H1 (cell line): Measurements from ENCODE around the gene SLC9A5. TPM values are rescaled to one million over a fixed set of nuclear protein-coding genes. Genes with fewer than 3 reads are reported as not detected.

Experiments used
- CHD1 ChIP-seq: IDR thresholded peaks from 2 replicates; pipeline ENCODE4 v1.6.1; 2012; ENCODE audit warnings: low read depth, low read length, improper control_type of control experiment
- FOSL1 ChIP-seq: IDR thresholded peaks from 2 replicates; pipeline ENCODE4 v1.6.1; 2011; ENCODE audit warnings: mild to moderate bottlenecking, low read depth, low read length, moderate library complexity; ENCODE audit not compliant: insufficient read depth
- GABPA ChIP-seq: IDR thresholded peaks from 2 replicates; pipeline ENCODE4 v1.6.1; 2011; ENCODE audit warnings: mild to moderate bottlenecking, low read length, moderate library complexity, borderline replicate concordance; ENCODE audit not compliant: insufficient read depth
- GTF2F1 ChIP-seq: IDR thresholded peaks from 2 replicates; pipeline ENCODE4 v1.6.1; 2012; ENCODE audit warnings: low read depth, low read length, improper control_type of control experiment, borderline replicate concordance
- HDAC6 ChIP-seq: IDR thresholded peaks from one replicate; pipeline ENCODE4 v1.7.1; 2012; ENCODE audit warnings: low read depth, mild to moderate bottlenecking, inconsistent platforms, low read length, moderate library complexity
- JUN ChIP-seq: IDR thresholded peaks from 2 replicates; pipeline ENCODE4 v1.6.1; 2011; ENCODE audit warnings: low read depth, mild to moderate bottlenecking, improper control_type of control experiment, low read length
- JUND ChIP-seq: IDR thresholded peaks from 2 replicates; pipeline ENCODE4 v1.6.1; 2011; ENCODE audit warnings: mild to moderate bottlenecking, improper control_type of control experiment, low read length
- KDM4A ChIP-seq: IDR thresholded peaks from one replicate; pipeline ENCODE4 v1.7.1; 2012; ENCODE audit warnings: low read depth, mild to moderate bottlenecking, moderate library complexity, low read length, inconsistent platforms; ENCODE audit not compliant: severe bottlenecking
- PHF8 ChIP-seq: fragments of 200-600 bp; sonication (generic); conservative IDR thresholded peaks from 2 replicates; pipeline ENCODE4 v1.7.1; 2012; ENCODE audit warnings: low read depth, mild to moderate bottlenecking, inconsistent platforms, low read length, moderate library complexity
- POU5F1 ChIP-seq: IDR thresholded peaks from 2 replicates; pipeline ENCODE4 v1.6.1; 2011; ENCODE audit warnings: low read depth, mild to moderate bottlenecking, low read length, moderate library complexity
- RAD21 ChIP-seq, 2 experiments: IDR thresholded peaks in 1 of 2; conservative IDR thresholded peaks in 1 of 2; 2 replicates each; pipeline ENCODE4 v1.6.1; 2011; ENCODE audit warnings: low read depth in 2 of 2, low read length in 2 of 2, improper control_type of control experiment in 1 of 2, inconsistent platforms in 1 of 2, mild to moderate bottlenecking in 1 of 2, moderate library complexity in 1 of 2
- RBBP5 ChIP-seq: IDR thresholded peaks from 2 replicates; pipeline ENCODE4 v1.7.1; 2012; ENCODE audit warnings: low read depth, mild to moderate bottlenecking, inconsistent platforms, low read length, moderate library complexity, borderline replicate concordance
- RXRA ChIP-seq: IDR thresholded peaks from 2 replicates; pipeline ENCODE4 v1.6.1; 2011; ENCODE audit warnings: low read depth, mild to moderate bottlenecking, low read length, moderate library complexity; ENCODE audit not compliant: insufficient read depth
- SIN3A ChIP-seq, 2 experiments: IDR thresholded peaks in 1 of 2; conservative IDR thresholded peaks in 1 of 2; 2 replicates each; pipeline ENCODE4 v1.6.1; 2011 to 2012; ENCODE audit warnings: low read length in 2 of 2, improper control_type of control experiment in 1 of 2, low read depth in 1 of 2, mild to moderate bottlenecking in 1 of 2
- SIX5 ChIP-seq: IDR thresholded peaks from 2 replicates; pipeline ENCODE4 v1.6.1; 2011; ENCODE audit warnings: mild to moderate bottlenecking, low read depth, low read length
- TAF1 ChIP-seq: IDR thresholded peaks from 2 replicates; pipeline ENCODE4 v1.6.1; 2011; ENCODE audit warnings: mild to moderate bottlenecking, low read depth, low read length
- TBP ChIP-seq: IDR thresholded peaks from 2 replicates; pipeline ENCODE4 v1.6.1; 2011; ENCODE audit warnings: low read depth, low read length, improper control_type of control experiment
- TCF12 ChIP-seq: IDR thresholded peaks from 2 replicates; pipeline ENCODE4 v1.6.1; 2011; ENCODE audit warnings: low read depth, mild to moderate bottlenecking, low read length
- TEAD4 ChIP-seq: IDR thresholded peaks from 2 replicates; pipeline ENCODE4 v1.6.1; 2012; ENCODE audit warnings: low read depth, low read length, inconsistent platforms, mixed read lengths
- YY1 ChIP-seq: IDR thresholded peaks from 2 replicates; pipeline ENCODE4 v1.6.1; 2011; ENCODE audit warnings: low read depth, mild to moderate bottlenecking, low read length
- polyA plus RNA-seq, 7 experiments: library from polyadenylated mRNA; depleted of rRNA in 3 of 7; stranded (reverse) in 5 of 7; unstranded in 2 of 7; fragments of >200 nt in 5 of 7; fragments of 200-250 nt in 2 of 7; gene quantifications; 1 replicate in 5 of 7; 2 replicates in 1 of 7; 4 replicates in 1 of 7; pipeline versions ENCODE4 v1.2.1 to v1.2.3, GENCODE V29; 2011 to 2013; ENCODE audit warnings: missing spikeins in 2 of 7, mixed read lengths in 2 of 7
- total RNA-seq: library from RNA; stranded (reverse); fragmentation: NEBNext Ultra II Directional; extraction: Animal tissue kit (Norgen Biotek cat#: 25700); gene quantifications from 2 replicates; pipeline ENCODE4 v1.2.1, GENCODE V29; 2021
- TF ChIP-seq, protein P1 (sequence below): IDR thresholded peaks from 2 replicates; pipeline ENCODE4 v1.6.1; 2011; ENCODE audit warnings: low read depth, mild to moderate bottlenecking, low read length; ENCODE audit not compliant: insufficient read depth
- TF ChIP-seq, protein P2 (sequence below): IDR thresholded peaks from 2 replicates; pipeline ENCODE4 v1.6.1; 2012; ENCODE audit warnings: inconsistent platforms

Gene SLC9A5
- total and polyA plus RNA-seq, 2 of the 8 experiments (the other 6 are each of a cell fraction or from before 2014, with no cell fraction given) = 7.9 to 8.6 TPM

DNA sequence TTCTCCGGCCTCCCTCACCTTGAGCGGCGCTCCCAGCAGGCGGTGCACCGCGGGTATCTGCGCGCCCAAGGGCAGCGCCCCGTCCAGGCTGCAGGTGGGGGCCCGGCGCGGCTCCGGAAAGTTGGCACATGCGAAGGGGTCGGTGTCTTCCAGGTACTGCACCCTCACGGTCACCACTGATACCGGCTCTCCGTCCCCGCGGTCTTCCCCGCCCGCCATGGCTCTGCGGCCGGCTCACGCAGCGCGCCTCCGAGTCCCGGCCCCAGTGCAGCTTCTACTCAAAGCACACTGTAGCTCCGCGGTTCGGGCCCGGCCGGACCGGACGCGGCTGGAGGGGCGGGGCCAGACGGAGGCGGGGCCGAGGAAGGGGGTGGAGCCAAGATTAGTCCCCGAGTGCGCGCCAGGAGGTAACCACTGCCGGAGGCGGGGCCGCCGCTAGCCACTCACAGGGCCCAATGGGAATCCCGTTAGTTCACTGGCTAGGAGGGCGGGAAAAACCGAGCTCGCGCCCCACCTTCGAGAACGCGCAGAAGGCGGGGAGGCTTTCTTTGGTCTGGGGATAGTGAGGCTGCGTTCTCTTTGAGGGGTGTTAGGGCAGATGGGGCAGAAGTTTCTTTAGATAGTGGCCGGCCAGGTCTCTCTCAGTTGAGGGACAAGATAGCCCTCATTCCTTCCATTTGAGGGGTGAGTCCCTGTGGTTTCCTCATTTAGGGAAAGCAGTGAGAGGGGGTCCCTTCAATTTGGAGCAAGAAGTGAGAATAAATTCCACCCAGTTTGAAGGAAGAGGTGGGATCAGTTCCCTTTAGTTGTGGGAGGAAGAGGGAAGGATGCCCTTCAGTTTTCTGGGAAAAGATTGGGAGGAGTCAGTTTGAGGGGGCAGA is 1.3 kb upstream of the SLC9A5 start, which contains the start of gene FHOD1 (continued):
- TF ChIP-seq GTF2F1 (0 out of 2 replicates have a peak, but pooled peaks have one; percentile 42), TCF12 (no peak), PHF8 (0 out of 2 replicates have a peak, but pooled peaks have one; percentile 55), SIN3A (conservative IDR thresholded peaks at IDR 0.05 in 1 of 2, IDR thresholded peaks at IDR 0.05 in 1 of 2; ENCODE audit: low read depth in 1 of 2, low read length in 2 of 2) (peak in 1 of 2 experiments; percentile 77; a peak in 1 of 4 replicates), GABPA (no peak), SIX5 (no peak), RXRA (no peak), RBBP5 (no peak; the same call in 1 of the 2 replicates), RAD21 (IDR thresholded peaks at IDR 0.05 in 1 of 2, conservative IDR thresholded peaks at IDR 0.05 in 1 of 2; ENCODE audit: low read depth in 2 of 2, low read length in 2 of 2) (no peak), TEAD4 (no peak), TAF1 (peak; percentile 67), POU5F1 (no peak), JUN (no peak), CHD1 (no peak), JUND (no peak), FOSL1 (no peak), YY1 (no peak), KDM4A (peak; percentile 63), TBP (peak; percentile 49), HDAC6 (no peak)
- TF ChIP-seq, protein P1, sequence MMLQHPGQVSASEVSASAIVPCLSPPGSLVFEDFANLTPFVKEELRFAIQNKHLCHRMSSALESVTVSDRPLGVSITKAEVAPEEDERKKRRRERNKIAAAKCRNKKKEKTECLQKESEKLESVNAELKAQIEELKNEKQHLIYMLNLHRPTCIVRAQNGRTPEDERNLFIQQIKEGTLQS = no peak
- TF ChIP-seq, protein P2, sequence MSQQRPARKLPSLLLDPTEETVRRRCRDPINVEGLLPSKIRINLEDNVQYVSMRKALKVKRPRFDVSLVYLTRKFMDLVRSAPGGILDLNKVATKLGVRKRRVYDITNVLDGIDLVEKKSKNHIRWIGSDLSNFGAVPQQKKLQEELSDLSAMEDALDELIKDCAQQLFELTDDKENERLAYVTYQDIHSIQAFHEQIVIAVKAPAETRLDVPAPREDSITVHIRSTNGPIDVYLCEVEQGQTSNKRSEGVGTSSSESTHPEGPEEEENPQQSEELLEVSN = peak; percentile 99
